ENCODE data around the gene ZNF185. TPM values are rescaled to one million over a fixed set of nuclear protein-coding genes. Genes with fewer than 3 reads are reported as not detected.

ZNF185 gene
- total RNA-seq, 1 experiment from 2014 or later = 11.3 TPM

DNA sequence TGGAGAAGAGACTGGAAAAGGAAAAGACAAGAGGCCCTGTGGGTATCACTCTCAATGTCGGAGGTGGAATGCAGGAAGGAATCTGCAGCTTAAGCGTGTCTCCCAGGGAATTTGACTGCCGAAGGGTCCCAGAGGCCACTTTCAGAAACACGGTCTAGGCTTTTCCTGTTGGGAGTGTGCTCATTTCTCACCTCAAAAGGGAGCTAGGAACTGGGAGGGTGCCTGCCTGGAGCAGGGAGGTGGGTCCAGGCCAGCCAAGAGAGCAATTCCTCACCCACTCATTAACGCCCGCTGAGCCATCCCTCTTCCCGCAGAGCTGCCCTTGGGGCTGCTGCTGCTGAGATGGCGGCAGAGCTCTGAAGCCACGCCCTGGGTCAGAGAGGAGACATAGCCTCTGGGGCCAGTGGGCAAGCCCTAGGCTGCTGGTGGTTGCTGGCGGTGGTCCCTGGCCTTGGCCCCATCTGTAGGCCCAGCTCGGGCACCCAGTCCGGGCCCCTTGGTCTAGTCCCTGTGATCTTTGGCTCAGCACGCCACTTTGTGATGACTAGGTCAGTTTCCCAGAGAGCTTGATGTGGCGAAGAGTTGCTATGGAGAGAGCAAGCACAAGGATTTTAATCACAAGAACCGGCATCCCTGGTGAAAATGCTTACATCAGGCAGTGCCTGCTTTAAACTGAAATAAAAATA is 4.1 kb downstream of the ZNF185 start:
- no peak for DNase-seq
- Histone ChIP-seq H2BK120ac (ENCODE audit: low read depth, low read length, poor library complexity, severe bottlenecking) (no peak overlapping the region), H3K23me2 (ENCODE audit: insufficient read length, low read depth, low read length, poor library complexity, severe bottlenecking) (peaks cover 13% of the 10 kb centered on the region), H4K8ac (replicated peaks; ENCODE audit: insufficient read length, low read depth, low read length) (no peak overlapping the region), H3K14ac (ENCODE audit: insufficient read depth, low read length) (no peak overlapping the region), H3T11ph (ENCODE audit: low read length) (no peak overlapping the region), H3K79me2 (ENCODE audit: insufficient read depth, low read length) (no peaks in the 10 kb centered on the region), H4K91ac (ENCODE audit: insufficient read length, low read depth, low read length) (no peak overlapping the region), H3K4me1 (ENCODE audit: insufficient read depth, low read length) (no peaks in the 10 kb centered on the region), H3K79me1 (ENCODE audit: insufficient read depth, low read depth, low read length, poor library complexity, severe bottlenecking) (no peaks in the 10 kb centered on the region), H2BK5ac (ENCODE audit: insufficient read length, low read length) (no peak overlapping the region), H3K4me2 (ENCODE audit: insufficient read depth, insufficient read length, low read length) (no peak overlapping the region), H3K18ac (ENCODE audit: insufficient read length, low read depth, low read length) (no peak overlapping the region), H2BK15ac (ENCODE audit: low read depth, low read length) (no peak overlapping the region), H2BK12ac (ENCODE audit: insufficient read length, low read depth, low read length) (no peak overlapping the region), H4K20me1 (ENCODE audit: control insufficient read depth, insufficient read depth, insufficient read length) (no peaks in the 10 kb centered on the region), H3K27ac (ENCODE audit: insufficient read length, low read depth, low read length) (no peak overlapping the region), H3K4ac (ENCODE audit: low read depth, low read length) (no peak overlapping the region), H2AK5ac (ENCODE audit: insufficient read length, low read length) (no peak overlapping the region), H3K9ac (ENCODE audit: extremely low read depth, insufficient read length, low read length) (no peak overlapping the region), H3K56ac (ENCODE audit: insufficient read length, low read depth, low read length) (no peak overlapping the region), H2BK20ac (ENCODE audit: low read depth, low read length, poor library complexity, severe bottlenecking) (no peak overlapping the region), H3K27me3 (ENCODE audit: insufficient read depth, low read length) (no peaks in the 10 kb centered on the region), H3K23ac (ENCODE audit: insufficient read length, low read depth, low read length) (no peak overlapping the region), H3K9me3 (ENCODE audit: control insufficient read depth, low read depth, low read length) (peaks cover 21% of the 10 kb centered on the region), H4K5ac (ENCODE audit: insufficient read length, low read depth, low read length) (no peak overlapping the region), H2AFZ (ENCODE audit: low read length) (no peak overlapping the region)
- peaks cover 53 to 61% of the 10 kb centered on the region in 2 experiments for H3K9me3 Mint-ChIP-seq
- H3K4me3 Mint-ChIP-seq = no peak overlapping the region
- H3K27ac Mint-ChIP-seq = no peak overlapping the region
- no CpG with 5 or more reads among the region's 15 CpGs for WGBS (ENCODE audit: extremely low coverage, insufficient read length, low lambda C conversion rate)
- peaks cover 19 to 29% of the 10 kb centered on the region in 2 experiments for H3K4me1 Mint-ChIP-seq
- TF ChIP-seq, protein P1, sequence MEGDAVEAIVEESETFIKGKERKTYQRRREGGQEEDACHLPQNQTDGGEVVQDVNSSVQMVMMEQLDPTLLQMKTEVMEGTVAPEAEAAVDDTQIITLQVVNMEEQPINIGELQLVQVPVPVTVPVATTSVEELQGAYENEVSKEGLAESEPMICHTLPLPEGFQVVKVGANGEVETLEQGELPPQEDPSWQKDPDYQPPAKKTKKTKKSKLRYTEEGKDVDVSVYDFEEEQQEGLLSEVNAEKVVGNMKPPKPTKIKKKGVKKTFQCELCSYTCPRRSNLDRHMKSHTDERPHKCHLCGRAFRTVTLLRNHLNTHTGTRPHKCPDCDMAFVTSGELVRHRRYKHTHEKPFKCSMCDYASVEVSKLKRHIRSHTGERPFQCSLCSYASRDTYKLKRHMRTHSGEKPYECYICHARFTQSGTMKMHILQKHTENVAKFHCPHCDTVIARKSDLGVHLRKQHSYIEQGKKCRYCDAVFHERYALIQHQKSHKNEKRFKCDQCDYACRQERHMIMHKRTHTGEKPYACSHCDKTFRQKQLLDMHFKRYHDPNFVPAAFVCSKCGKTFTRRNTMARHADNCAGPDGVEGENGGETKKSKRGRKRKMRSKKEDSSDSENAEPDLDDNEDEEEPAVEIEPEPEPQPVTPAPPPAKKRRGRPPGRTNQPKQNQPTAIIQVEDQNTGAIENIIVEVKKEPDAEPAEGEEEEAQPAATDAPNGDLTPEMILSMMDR (conservative IDR thresholded peaks at IDR 0.05) = no peak
- peaks cover 0 to 6% (median 3%) of the 10 kb centered on the region in 3 experiments; a peak in 6 of 7 replicates for H3K36me3 Mint-ChIP-seq (ENCODE audit: insufficient read depth in 1 of 3, low read depth in 3 of 3)
- H3K27me3 Mint-ChIP-seq (ENCODE audit: low read depth) = peaks cover 10% of the 10 kb centered on the region

Data from H9 (cell line).